ENCODE data around the gene NCAPH2.
"Not testable (repeated sequence)": the region's sequence is repeated elsewhere in the genome, so short reads cannot be mapped to it uniquely, and the experiment has no call there.

NCAPH2 gene

GRCh38 chr22:50519151-50519550 lies 11.1 kb downstream of the NCAPH2 start:
- DNase-seq (ENCODE audit: low read depth) = no peak

- not testable (repeated sequence) for DNase-seq (ENCODE audit: low read depth)
These were observed 12.2 kb downstream of the NCAPH2 start for GRCh38 chr22:50520184-50520583.

- no peak for DNase-seq (ENCODE audit: low read depth)
These were observed 12.9 kb downstream of the NCAPH2 start for GRCh38 chr22:50520826-50521453.

- no peak for DNase-seq (ENCODE audit: low read depth)
These were observed 13.7 kb downstream of the NCAPH2 start for GRCh38 chr22:50521710-50522109.

- no peak for DNase-seq (ENCODE audit: low read depth)
These were observed 14.3 kb downstream of the NCAPH2 start for GRCh38 chr22:50522208-50522805.

- no peak for DNase-seq (ENCODE audit: low read depth)
These were observed 14.9 kb downstream of the NCAPH2 start for GRCh38 chr22:50522806-50523438.

GRCh38 chr22:50523458-50523805 lies 15.4 kb downstream of the NCAPH2 start:
- DNase-seq (ENCODE audit: low read depth) = no peak

- DNase-seq (ENCODE audit: low read depth) = no peak
These were observed 16.0 kb downstream of the NCAPH2 start for GRCh38 chr22:50523806-50524675.

- no peak for DNase-seq (ENCODE audit: low read depth)
These were observed 16.7 kb downstream of the NCAPH2 start for GRCh38 chr22:50524676-50525103.

- peak; percentile 66 for DNase-seq (ENCODE audit: low read depth)
These were observed 17.3 kb downstream of the NCAPH2 start, which contains the start of gene SCO2 for GRCh38 chr22:50525104-50525857. SCO2 (minus strand) TSS chr22:50525598; CDS start chr22:50524411, 1,187 bp downstream.

GRCh38 chr22:50525858-50526107 lies 17.8 kb downstream of the NCAPH2 start:
- no peak for DNase-seq (ENCODE audit: low read depth)

GRCh38 chr22:50526108-50526833 lies 18.2 kb downstream of the NCAPH2 start:
- DNase-seq (ENCODE audit: low read depth) = no peak

GRCh38 chr22:50526834-50527801 lies 19.1 kb downstream of the NCAPH2 start:
- DNase-seq (ENCODE audit: low read depth) = no peak

- DNase-seq (ENCODE audit: low read depth) = no peak
These were observed 20.1 kb downstream of the NCAPH2 start for GRCh38 chr22:50527921-50528681.

- DNase-seq (ENCODE audit: low read depth) = no peak
These were observed 20.8 kb downstream of the NCAPH2 start for GRCh38 chr22:50528682-50529415.

GRCh38 chr22:50529416-50529896 lies 21.4 kb downstream of the NCAPH2 start:
- no peak for DNase-seq (ENCODE audit: low read depth)

- DNase-seq (ENCODE audit: low read depth) = no peak
These were observed 22.0 kb downstream of the NCAPH2 start, which contains the start of gene TYMP for GRCh38 chr22:50529897-50530579. TYMP (minus strand) TSS chr22:50530012; CDS start chr22:50529709, 303 bp downstream.

GRCh38 chr22:50530580-50530876 lies 22.5 kb downstream of the NCAPH2 start:
- no peak for DNase-seq (ENCODE audit: low read depth)

Measured in GM04503 (cell line).